Heart left ventricle (tissue), 16 donors: Measurements from ENCODE around the gene UBE2Q1. TPM values are rescaled to one million over a fixed set of nuclear protein-coding genes. Genes with fewer than 3 reads are reported as not detected.

ENCODE experiments used
- ATAC-seq, 4 donors: fragments of 200-7000 bp; cut with Tn5 transposase; one replicate each; pipeline ENCODE4 v1.9.1; 2020 to 2022; ENCODE audit warnings: moderate library complexity in 4 of 4, mild to moderate bottlenecking in 3 of 4, moderate number of reproducible peaks in 1 of 4
- DNase-seq, 5 donors: peaks; one replicate each; pipeline ENCODE4 v3.0.0-alpha.2; 2020
- H3K27ac ChIP-seq, 12 donors: fragments of 200-600 bp; sonication (generic) in 4 of 12; one replicate each; pipeline versions ENCODE4 v1.5.0 to v1.8.0; 2016 to 2022; ENCODE audit warnings: mild to moderate bottlenecking in 2 of 12
- H3K27me3 ChIP-seq, 9 donors: fragments of 200-600 bp; sonication (generic) in 2 of 9; one replicate each; pipeline versions ENCODE4 v1.5.1 to v1.8.0; 2016 to 2022; ENCODE audit warnings: mild to moderate bottlenecking in 3 of 9
- H3K36me3 ChIP-seq, 9 donors: fragments of 200-600 bp; sonication (generic) in 2 of 9; one replicate each; pipeline versions ENCODE4 v1.5.0 to v1.8.0; 2018 to 2022; ENCODE audit warnings: mild to moderate bottlenecking in 2 of 9
- H3K4me1 ChIP-seq, 12 donors: fragments of 200-600 bp; sonication (generic) in 4 of 12; one replicate each; pipeline versions ENCODE4 v1.5.0 to v1.8.0; 2016 to 2022; ENCODE audit warnings: mild to moderate bottlenecking in 3 of 12
- H3K4me3 ChIP-seq, 12 donors: fragments of 200-600 bp; sonication (generic) in 4 of 12; one replicate each; pipeline versions ENCODE4 v1.5.0 to v1.8.0; 2017 to 2022; ENCODE audit warnings: mild to moderate bottlenecking in 9 of 12, moderate library complexity in 4 of 12
- H3K9me3 ChIP-seq, 12 donors: fragments of 200-600 bp; sonication (generic) in 4 of 12; one replicate each; pipeline versions ENCODE4 v1.5.0 to v1.8.0; 2016 to 2022; ENCODE audit warnings: mild to moderate bottlenecking in 1 of 12
- POLR2A ChIP-seq, 2 donors: fragments of 450-650 bp; IDR thresholded peaks; one replicate each; pipeline ENCODE4 v1.6.1; 2017; ENCODE audit warnings: antibody characterized with exemption in 2 of 2, mild to moderate bottlenecking in 2 of 2, moderate library complexity in 2 of 2
- WGBS, 4 donors: extraction: QIAGEN DNeasy Blood & Tissue Kit in 2 of 4; methylation state at CpG; one replicate each; pipeline versions ENCODE4 v1.1.5 to v1.1.7; 2013 to 2018; 5-methylcytosine and 5-hydroxymethylcytosine counted together
- intact Hi-C, 10 donors: fragments of 100-400 bp; cut with DNase I; formaldehyde crosslinking; loops; one replicate each; pipeline versions ENCODE4 v1.11.1 to v1.14.2; 2022
- polyA plus RNA-seq, 2 donors: library from polyadenylated mRNA; stranded (reverse); fragments of 200-250 nt; gene quantifications; one replicate each; pipeline ENCODE4 v1.2.3, GENCODE V29; 2013
- total RNA-seq, 9 donors: library from RNA; depleted of rRNA in 2 of 9; stranded (reverse); fragments of >200 nt in 2 of 9; fragmentation: NEBNext Ultra II Directional in 3 of 9; extraction: Animal tissue kit (Norgen Biotek cat#: 25700) in 3 of 9; gene quantifications; one replicate each; pipeline versions ENCODE4 v1.1.0 to v1.2.4, GENCODE V29; 2016 to 2023
- TF ChIP-seq, protein P1 (sequence below), 12 donors: fragments of 200-600 bp; sonication (generic) in 4 of 12; IDR thresholded peaks; one replicate each; pipeline versions ENCODE4 v1.5.0 to v1.8.0; 2018 to 2022; ENCODE audit warnings: antibody characterized with exemption in 12 of 12, mild to moderate bottlenecking in 5 of 12
- donor health status: ischemic (EF 13 %, LVEDD 7.1; RV severe dilation, severe dysfunction).
- donor health status: healthy with polysubstance abuse.
- donor health status: DM: no; HTN: yes; CAD: no.
- donor health status: DM: no; HTN: no; CAD: no.
- donor health status: ischemic (EF 25% LVEDD 6.9; RV normal size, moderate dysfunction).
- donor health status: ischemic (EF 25% LVEDD 5.7; RV mildly dilated, moderate dysfunction).
- donor health status: healthy.
- donor health status: DM: yes; HTN: yes; CAD: no.
- donor health status: ischemic (EF 35%, LVEDD 5.7; RV mildly dilated, moderate dysfunction).
- donor health status: nonischemic (EF 11% LVEDD 7.7; RV severe dilation, severe dysfunction).
- donor health status: DM: yes; HTN: yes; CAD: no.
- donor health status: PGD.
- donor health status: ischemic (EF 29% LVEDD 5.4; RV normal size, mild dysfunction).
- donor health status: nonischemic (EF 23%, LVEDD 6.1; RV moderate dilation, normal function).

Gene UBE2Q1
- total and polyA plus RNA-seq, 11 donors, result 22.1 to 79.4 (median 57.2) TPM

- ATAC-seq (peak; percentile 68 to 98 (median 94)), DNase-seq (peak; percentile 65 to 81 (median 66))
- TF ChIP-seq, protein P1, sequence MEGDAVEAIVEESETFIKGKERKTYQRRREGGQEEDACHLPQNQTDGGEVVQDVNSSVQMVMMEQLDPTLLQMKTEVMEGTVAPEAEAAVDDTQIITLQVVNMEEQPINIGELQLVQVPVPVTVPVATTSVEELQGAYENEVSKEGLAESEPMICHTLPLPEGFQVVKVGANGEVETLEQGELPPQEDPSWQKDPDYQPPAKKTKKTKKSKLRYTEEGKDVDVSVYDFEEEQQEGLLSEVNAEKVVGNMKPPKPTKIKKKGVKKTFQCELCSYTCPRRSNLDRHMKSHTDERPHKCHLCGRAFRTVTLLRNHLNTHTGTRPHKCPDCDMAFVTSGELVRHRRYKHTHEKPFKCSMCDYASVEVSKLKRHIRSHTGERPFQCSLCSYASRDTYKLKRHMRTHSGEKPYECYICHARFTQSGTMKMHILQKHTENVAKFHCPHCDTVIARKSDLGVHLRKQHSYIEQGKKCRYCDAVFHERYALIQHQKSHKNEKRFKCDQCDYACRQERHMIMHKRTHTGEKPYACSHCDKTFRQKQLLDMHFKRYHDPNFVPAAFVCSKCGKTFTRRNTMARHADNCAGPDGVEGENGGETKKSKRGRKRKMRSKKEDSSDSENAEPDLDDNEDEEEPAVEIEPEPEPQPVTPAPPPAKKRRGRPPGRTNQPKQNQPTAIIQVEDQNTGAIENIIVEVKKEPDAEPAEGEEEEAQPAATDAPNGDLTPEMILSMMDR (IDR thresholded peaks at IDR 0.05), result no peak
- TF ChIP-seq POLR2A (IDR thresholded peaks at IDR 0.05), result no peak
- no peaks in the 10 kb centered on the region for H3K36me3 ChIP-seq
- peak within 1 kb of the TSS in 7 of 12 donors; percentile 8 to 30 (median 24) for H3K4me3 ChIP-seq
- H3K9me3 ChIP-seq, result no peaks in the 10 kb centered on the region
- no peak within 1 kb of the TSS for H3K27ac ChIP-seq
- H3K27me3 ChIP-seq, result peaks cover 0 to 28% (median 0%) of the 10 kb centered on the region in 9 donors
- peaks cover 0 to 13% (median 7%) of the 10 kb centered on the region in 12 donors for H3K4me1 ChIP-seq
- 2 to 4% (median 3%) methylated on average over 42 to 53 of the region's 53 CpGs for WGBS, 4 donors
- intact Hi-C loops, result loop anchor here in 5 of 10 donors (5.0 to 10.0 kb wide), 5 partner anchors 97 to 367 kb away; partner anchors contain the start of gene PMVK (in 1 of the 5)
Measured at GRCh38 chr1:154567386-154568156, 9.1 kb upstream of the UBE2Q1 start, which contains the start of gene CHRNB2. Gene CHRNB2, plus strand, starts transcription at chr1:154567778. Its CDS starts 267 bp downstream, at chr1:154568045.

DNA sequence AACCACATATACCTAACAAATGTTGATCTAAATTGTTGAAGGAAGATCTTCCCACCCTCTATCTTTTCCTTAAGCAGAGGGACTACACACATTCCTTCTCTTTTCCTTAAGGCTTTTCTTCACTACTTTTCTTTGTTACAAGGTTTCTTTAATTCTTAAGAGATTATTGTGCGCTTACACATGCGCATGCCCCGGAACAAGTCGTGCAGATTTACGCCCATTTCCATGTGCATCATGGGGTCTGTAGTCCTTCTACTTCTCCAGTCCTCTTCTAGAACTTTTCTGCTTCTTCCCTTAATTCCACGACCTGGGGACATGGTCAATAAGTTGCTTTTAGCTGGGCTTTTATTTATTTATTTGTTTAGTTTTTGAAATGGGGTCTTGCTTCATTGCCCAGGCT is 7.4 kb upstream of the UBE2Q1 start:
- WGBS, 4 donors, result 80 to 87% (median 84%) methylated on average over 6 of the region's 6 CpGs
- peaks cover 0 to 13% (median 7%) of the 10 kb centered on the region in 12 donors for H3K4me1 ChIP-seq
- H3K27me3 ChIP-seq, result peaks cover 0 to 28% (median 0%) of the 10 kb centered on the region in 9 donors
- intact Hi-C loops, result loop anchor here in 5 of 10 donors (5.0 to 10.0 kb wide), 5 partner anchors 99 to 369 kb away; partner anchors contain the start of gene PMVK (in 1 of the 5)
- H3K27ac ChIP-seq, result no peak overlapping the region
- no peak for DNase-seq
- no peak for ATAC-seq
- no peak overlapping the region for H3K4me3 ChIP-seq
- TF ChIP-seq POLR2A (IDR thresholded peaks at IDR 0.05), result no peak
- TF ChIP-seq, protein P1 (IDR thresholded peaks at IDR 0.05), result no peak
- no peaks in the 10 kb centered on the region for H3K9me3 ChIP-seq
- no peaks in the 10 kb centered on the region for H3K36me3 ChIP-seq

GRCh38 chr1:154559466-154560044 is 1.1 kb upstream of the UBE2Q1 start:
- Histone ChIP-seq H3K36me3 (peaks cover 0 to 19% (median 13%) of the 10 kb centered on the region in 9 donors), H3K9me3 (no peaks in the 10 kb centered on the region), H3K4me1 (peaks cover 3 to 35% (median 21%) of the 10 kb centered on the region in 12 donors), H3K27me3 (no peaks in the 10 kb centered on the region), H3K4me3 (peak overlapping the region; percentile 10 to 98 (median 95)), H3K27ac (peak overlapping the region; percentile 85 to 97 (median 94))
- intact Hi-C loops, result loop anchor here (1.0 to 10.0 kb wide), 21 partner anchors 48 to 525 kb away; partner anchors contain the start of genes PMVK (in 4 of the 10), IL6R (in 2 of the 10), ADAR (in 1 of the 10) and KCNN3 (in 1 of the 10)
- DNase-seq, result peak; percentile 85 to 90 (median 90)
- 6 to 12% (median 11%) methylated on average over 13 of the region's 13 CpGs for WGBS, 4 donors
- TF ChIP-seq, protein P1 (IDR thresholded peaks at IDR 0.05), result peak; percentile 88 to 97 (median 93)
- no peak for TF ChIP-seq POLR2A (IDR thresholded peaks at IDR 0.05)
- peak; percentile 65 to 76 (median 70) for ATAC-seq
